AG08396 (cell line): ENCODE measurements around the gene NALCN.

Experiments used
- DNase-seq: peaks from one replicate; pipeline ENCODE4 v3.0.0; 2012; ENCODE audit warnings: low spot score, mixed read lengths

NALCN gene

GRCh38 chr13:101415358-101416174, 742 bp downstream of the NALCN start:
- DNase-seq = no peak

GRCh38 chr13:101412076-101412475, 4.2 kb downstream of the NALCN start:
- no peak for DNase-seq

GRCh38 chr13:101408992-101409656, 7.2 kb downstream of the NALCN start:
- no peak for DNase-seq

DNA sequence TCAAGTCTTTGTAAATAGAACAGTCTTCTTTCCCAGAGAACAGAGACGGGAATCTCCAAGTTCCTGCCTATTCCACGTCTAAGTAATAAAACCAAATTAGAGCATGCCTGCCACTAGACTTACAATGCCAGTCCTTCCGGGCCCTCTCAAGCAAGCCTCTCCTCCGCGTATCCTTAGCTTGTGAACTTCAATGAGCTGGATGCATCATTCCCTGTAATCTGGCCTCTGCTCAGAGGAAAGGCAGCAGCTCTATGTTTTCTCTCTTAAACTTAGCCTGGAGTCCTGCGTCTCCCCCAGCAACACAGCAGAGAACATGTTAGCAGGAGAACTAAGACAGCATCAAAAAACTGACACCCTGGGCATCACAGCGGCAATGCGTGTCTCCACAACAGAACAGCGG, 8.2 kb downstream of the NALCN start:
- peak; percentile 22 for DNase-seq

GRCh38 chr13:101406791-101407190, 9.5 kb downstream of the NALCN start:
- DNase-seq = no peak

DNA sequence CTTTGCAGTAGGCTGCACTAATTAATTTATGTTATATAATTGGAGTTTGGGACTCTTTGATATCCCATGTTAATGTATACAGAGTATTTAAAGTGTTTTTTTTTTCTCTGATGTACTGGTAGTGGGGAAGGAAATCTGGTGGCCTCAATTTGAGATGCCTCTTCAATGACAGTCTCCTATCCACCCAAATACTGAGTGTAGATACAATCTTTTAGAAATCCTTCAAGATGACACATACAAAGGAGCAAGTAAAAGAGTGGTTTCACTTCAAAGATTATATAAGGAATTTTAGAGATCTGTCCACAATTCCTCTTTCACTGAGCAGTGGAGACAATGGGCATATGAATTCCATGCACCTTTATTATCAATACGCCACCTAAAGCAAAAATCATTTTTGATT, 15.1 kb downstream of the NALCN start:
- DNase-seq = no peak

DNA sequence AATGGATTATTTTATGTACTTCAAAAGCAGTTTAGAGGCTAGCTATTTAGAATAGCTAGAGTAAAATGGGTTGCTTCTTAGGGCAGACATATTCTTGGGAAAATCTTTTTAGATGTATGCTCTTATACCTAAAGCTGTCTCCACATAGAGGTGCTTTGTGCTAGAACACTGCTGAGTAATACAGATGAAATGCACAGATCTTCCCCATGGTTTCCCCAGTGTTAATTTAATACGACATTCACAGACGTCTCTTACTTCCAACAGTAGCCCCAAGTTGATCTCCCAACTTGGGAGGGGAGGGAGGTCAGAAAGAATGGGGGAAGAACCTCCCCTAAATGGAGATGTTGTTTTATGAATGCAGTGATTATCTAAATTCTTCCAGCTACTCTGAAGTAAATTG, 16.9 kb downstream of the NALCN start:
- no peak for DNase-seq

DNA sequence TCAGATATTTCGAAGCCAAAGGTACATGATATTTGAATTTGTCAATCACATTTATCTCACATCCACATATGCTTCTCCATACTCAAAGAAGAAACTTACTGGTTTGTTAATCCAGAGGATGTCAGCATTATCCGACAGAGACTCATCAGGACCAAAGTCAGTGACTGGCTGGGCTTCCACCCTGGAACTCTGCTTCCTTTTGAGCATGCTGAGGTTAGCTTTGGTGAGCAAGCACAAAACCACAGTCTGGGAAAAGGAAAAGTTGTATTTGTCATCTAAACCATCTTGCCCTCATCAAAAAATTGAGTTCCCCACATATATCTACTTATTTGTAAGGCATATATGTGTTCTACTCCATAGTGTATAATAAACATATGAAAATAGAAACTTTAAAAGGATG, 17.4 kb downstream of the NALCN start:
- DNase-seq = peak; percentile 26

DNA sequence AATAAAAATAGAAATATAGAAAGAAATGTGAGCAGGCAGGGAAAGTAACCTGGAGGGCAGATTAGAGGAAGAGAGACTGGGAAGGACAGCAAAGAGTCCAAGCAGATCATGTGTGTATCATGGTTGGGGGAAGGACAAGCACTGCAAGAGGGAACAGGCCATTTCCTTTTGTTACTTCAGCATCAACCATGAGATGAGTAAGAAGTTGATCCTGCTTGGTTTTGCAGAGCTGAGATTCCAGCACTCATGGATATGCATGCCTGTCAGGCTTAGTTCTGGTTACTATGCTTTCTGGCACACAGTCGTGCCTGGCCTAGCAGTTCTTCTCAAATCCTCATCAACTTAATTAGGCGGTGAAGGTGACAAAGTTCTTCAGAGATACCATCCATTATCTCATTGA, 18.1 kb downstream of the NALCN start:
- DNase-seq = peak; percentile 17

- DNase-seq = peak; percentile 69
Observed at GRCh38 chr13:101397742-101398141, 18.6 kb downstream of the NALCN start.

DNA sequence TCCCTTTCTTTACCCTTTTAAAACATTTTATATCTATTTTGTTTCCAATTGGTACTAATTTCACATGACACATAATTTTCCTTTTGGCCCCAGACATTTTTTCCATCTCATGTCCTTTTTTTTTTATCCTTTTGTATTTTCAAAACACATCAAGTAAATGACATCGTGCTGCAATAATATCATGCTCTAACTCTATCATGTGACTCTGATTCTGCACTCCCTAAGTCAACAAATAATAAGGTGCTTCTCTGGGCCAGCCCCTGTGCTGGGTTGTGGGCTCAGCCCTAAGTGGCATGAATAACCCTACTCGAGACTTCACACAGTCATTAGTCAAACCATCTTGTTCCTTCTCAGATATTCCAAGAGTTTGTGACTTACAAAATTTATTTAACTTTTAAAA, 21.7 kb downstream of the NALCN start:
- no peak for DNase-seq

GRCh38 chr13:101393140-101393539, 23.2 kb downstream of the NALCN start:
- DNase-seq = no peak

GRCh38 chr13:101390461-101390860, 25.8 kb downstream of the NALCN start:
- DNase-seq = no peak

DNA sequence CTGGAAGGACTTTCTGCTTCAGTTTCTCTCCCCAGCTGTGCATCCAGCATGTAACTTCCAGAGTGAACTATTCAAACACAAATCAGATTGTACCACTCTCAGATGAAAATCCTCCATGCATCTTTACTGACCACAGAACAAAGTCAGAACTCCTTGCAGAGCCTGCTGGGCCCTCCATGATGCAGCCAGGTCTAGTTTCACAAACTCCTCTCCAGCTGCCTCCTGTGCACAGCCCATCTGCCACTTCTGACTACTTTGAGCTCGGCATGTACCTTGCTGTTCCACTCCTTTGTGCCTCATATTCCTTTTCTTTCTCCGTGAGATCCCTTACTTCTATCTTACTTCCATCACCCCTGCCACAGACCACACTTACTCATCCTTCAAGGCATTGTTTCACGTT, 31.4 kb downstream of the NALCN start:
- DNase-seq = no peak

GRCh38 chr13:101383595-101383994, 32.7 kb downstream of the NALCN start:
- no peak for DNase-seq

DNA sequence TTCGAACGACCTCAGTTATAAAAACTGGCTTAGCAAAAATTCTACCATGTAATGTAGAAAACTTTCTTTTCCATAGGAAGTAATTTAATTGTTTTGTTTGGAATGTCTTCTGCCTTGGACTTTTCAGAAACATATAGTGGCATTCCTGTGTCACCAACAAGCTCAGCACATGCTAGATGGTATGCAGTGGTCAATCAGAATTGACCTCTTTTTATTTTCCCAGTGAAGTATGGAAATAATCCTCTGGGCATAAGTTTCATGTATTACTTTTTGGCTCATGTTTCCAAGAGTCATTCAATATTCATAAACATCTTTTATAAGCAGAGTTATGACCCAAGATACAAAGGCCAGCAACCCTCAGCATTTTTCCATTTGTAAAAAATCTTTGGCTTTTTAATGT, 33.6 kb downstream of the NALCN start:
- DNase-seq = no peak

DNA sequence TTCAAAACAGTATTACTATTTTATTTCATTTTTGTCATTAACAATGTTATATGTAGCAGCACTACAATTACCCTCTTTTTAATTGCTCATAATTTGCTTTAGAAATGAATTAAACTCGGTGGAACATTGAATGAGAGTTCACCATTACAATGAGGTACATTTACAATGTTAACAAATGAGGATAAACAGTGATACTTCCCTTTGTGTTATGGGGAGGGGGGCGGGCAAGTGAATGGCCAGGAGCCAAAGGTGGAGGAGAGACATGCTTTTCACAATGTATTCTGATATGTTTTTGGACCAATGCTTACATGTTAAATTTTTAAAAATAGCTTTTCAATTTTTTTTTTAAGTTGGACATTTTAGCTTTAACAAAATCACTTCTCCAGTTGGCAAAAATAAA, 34.2 kb downstream of the NALCN start:
- no peak for DNase-seq

GRCh38 chr13:101360525-101360924, 55.8 kb downstream of the NALCN start:
- no peak for DNase-seq

DNA sequence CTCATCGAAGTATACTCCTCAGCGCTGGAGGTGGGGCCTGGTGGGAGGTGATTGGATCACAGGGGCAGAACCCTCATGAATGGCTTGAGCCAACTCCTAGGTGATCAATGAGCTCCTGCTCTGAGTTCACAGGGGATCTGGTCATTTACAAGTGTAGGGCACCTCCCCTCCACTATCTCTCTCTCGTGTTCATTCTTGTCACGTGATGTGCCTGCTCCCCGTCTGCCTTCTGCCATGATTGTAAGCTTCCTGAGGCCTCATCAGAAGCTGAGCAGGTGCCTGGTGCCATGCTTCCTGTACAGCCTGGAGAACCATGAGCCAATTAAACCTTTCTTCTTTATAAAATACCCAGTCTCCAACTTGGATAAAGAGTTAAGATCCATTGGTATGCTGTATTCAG, 61.4 kb downstream of the NALCN start:
- DNase-seq = no peak

GRCh38 chr13:101346942-101347728, 69.2 kb downstream of the NALCN start:
- DNase-seq = no peak

DNA sequence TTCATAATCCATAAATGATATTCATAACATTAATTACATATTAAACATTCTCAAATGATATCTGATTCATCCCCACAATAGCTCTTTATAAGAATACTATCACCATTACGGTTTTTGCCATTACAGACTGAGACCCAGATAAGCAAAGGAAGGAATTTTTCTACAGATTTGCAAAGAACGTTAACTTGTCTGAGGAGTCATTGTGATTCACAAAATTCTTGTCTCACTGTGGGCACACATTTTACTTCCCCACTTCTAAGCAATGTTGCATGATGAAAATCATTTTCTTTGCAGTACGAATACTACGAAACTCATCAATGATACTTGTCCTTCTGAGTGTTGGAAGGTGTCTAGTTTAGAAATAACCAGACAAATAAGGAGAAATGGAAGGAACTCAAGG, 70.1 kb downstream of the NALCN start:
- DNase-seq = no peak

DNA sequence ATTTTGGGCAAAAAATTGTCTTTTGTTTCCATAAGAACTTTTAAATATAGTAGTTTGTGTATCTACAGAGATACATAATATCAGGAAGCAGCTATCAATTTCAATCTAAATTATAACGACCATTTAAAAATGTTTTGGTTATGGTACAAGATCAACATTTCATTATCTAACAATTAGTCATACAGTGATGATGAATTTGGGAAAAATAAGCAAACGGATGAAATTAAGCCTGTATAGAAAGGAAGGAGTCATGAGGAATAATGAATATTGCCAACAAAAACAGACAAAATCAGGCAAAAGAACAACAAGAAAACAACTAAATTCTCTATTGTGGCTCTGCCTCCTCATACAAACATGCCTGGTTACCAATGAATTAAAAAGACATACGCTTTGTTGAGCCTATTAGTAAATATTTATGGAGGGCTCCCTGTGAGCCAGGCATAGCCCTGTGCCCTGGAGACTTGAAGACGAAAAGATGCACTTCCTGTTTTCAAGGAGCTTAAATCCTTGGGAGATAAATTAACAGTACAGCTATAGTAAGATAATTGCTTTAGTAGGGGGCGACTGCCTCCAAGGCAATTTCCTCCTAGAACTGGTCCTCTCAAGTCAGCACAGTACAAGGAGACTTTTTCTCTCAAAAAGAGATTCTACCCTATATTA, 73.0 kb downstream of the NALCN start:
- no peak for DNase-seq
